Vagina (tissue), 2 donors: ENCODE results near the gene ATXN1.

Source experiments
- CTCF ChIP-seq, 3 experiments: fragments of 450-650 bp in 2 of 3; fragments of 200-600 bp in 1 of 3; sonication (generic) in 1 of 3; IDR thresholded peaks; one replicate each; pipeline ENCODE4 v1.5.1; 2017 to 2019; ENCODE audit warnings: antibody characterized with exemption in 3 of 3, mild to moderate bottlenecking in 2 of 3, moderate library complexity in 2 of 3
- POLR2A ChIP-seq, 2 donors: fragments of 450-650 bp; IDR thresholded peaks; one replicate each; pipeline ENCODE4 v1.6.1; 2017; ENCODE audit warnings: antibody characterized with exemption in 2 of 2, mild to moderate bottlenecking in 2 of 2, moderate library complexity in 2 of 2
- POLR2AphosphoS5 ChIP-seq, 2 donors: sonication (generic); formaldehyde crosslinking; IDR thresholded peaks; one replicate each; pipeline ENCODE4 v1.9.0; 2017; ENCODE audit warnings: antibody characterized with exemption in 2 of 2, mild to moderate bottlenecking in 2 of 2, low read depth in 1 of 2; ENCODE audit not compliant: insufficient read depth in 1 of 2

GRCh38 chr6:16334671-16335070 is 426.6 kb downstream of the ATXN1 start:
- TF ChIP-seq CTCF (IDR thresholded peaks at IDR 0.05) (no peak), POLR2AphosphoS5 (IDR thresholded peaks at IDR 0.05; ENCODE audit: insufficient read depth in 1 of 2, low read depth in 1 of 2) (peak; percentile 58 to 84), POLR2A (IDR thresholded peaks at IDR 0.05) (no peak)
